MM.1S (cell line): ENCODE results near the gene KMT2E.

Experiments
- EZH2 ChIP-seq: fragments of 300-600 bp; sonication (generic); optimal IDR thresholded peaks from 2 replicates; pipeline ENCODE3; 2017; ENCODE audit warnings: low read depth, mild to moderate bottlenecking, antibody characterized with exemption, low read length, mixed read lengths
- EZH2phosphoT487 ChIP-seq: fragments of 300-600 bp; sonication (generic); IDR thresholded peaks from 2 replicates; pipeline ENCODE4 v1.6.1; 2018; ENCODE audit warnings: antibody characterized with exemption, low read length
- TF ChIP-seq, protein P1 (sequence below): fragments of 300-600 bp; sonication (generic); IDR thresholded peaks from 2 replicates; pipeline ENCODE4 v1.5.1; 2016; ENCODE audit warnings: antibody characterized with exemption, low read length, mixed read lengths

DNA sequence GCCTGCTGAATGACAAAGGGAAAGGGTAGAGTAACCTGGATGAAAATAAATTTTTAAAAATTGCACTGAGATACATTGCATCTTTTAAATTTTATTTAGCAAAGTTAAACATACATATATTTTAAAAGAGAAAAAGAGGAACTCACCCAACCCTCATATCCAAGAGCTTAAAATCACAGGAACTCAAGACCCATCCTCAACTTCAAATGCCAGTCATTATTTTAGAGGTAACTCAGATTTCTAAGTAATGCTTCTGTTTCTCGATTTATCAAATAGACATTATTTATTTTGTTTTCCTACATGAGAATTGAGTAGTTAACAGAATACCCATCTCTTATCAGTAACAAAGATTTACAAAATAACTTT lies 32.4 kb upstream of the KMT2E start:
- TF ChIP-seq, protein P1, sequence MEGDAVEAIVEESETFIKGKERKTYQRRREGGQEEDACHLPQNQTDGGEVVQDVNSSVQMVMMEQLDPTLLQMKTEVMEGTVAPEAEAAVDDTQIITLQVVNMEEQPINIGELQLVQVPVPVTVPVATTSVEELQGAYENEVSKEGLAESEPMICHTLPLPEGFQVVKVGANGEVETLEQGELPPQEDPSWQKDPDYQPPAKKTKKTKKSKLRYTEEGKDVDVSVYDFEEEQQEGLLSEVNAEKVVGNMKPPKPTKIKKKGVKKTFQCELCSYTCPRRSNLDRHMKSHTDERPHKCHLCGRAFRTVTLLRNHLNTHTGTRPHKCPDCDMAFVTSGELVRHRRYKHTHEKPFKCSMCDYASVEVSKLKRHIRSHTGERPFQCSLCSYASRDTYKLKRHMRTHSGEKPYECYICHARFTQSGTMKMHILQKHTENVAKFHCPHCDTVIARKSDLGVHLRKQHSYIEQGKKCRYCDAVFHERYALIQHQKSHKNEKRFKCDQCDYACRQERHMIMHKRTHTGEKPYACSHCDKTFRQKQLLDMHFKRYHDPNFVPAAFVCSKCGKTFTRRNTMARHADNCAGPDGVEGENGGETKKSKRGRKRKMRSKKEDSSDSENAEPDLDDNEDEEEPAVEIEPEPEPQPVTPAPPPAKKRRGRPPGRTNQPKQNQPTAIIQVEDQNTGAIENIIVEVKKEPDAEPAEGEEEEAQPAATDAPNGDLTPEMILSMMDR = no peak
- TF ChIP-seq EZH2 (no peak), EZH2phosphoT487 (no peak)
